T-helper 9 cell (primary cell): ENCODE results near the gene HPN.
"Not testable (repeated sequence)": the region's sequence is repeated elsewhere in the genome, so short reads cannot be mapped to it uniquely, and the experiment has no call there.

ENCODE experiments used
- DNase-seq: peaks from one replicate; pipeline ENCODE4 v3.0.0-alpha.2; 2020
- total RNA-seq, 2 donors: gene quantifications; one replicate each; lab custom pipeline; 2026; lab: John Stamatoyannopoulos, UW

HPN gene
- 0 reads per million in 2 donors for total RNA-seq

GRCh38 chr19:35041548-35042055 is at the start of gene HPN:
Gene HPN (plus strand): TSS chr19:35041721. CDS start chr19:35042507, 786 bp downstream.
- DNase-seq = no peak

- DNase-seq = not testable (repeated sequence)
Measured at GRCh38 chr19:34992582-34992981, 48.9 kb upstream of the HPN start.

DNA sequence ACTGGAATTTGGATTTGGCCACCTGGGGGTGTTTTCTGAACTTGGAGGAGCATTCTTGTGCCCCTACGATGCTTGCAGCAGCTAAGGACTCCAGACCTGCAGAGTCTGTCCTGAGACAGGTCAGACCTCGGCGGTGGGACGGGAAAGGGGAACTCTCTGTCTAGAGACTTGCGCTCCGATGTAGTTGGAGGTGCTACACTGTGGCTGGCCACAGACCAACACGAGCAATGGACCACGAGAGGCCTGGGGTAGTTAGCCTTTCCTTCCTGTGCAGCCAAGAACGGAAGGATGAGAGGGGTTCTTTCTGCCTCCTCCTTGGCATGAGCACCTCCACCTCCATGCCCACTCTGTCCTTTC is 47.3 kb upstream of the HPN start:
- no peak for DNase-seq

DNA sequence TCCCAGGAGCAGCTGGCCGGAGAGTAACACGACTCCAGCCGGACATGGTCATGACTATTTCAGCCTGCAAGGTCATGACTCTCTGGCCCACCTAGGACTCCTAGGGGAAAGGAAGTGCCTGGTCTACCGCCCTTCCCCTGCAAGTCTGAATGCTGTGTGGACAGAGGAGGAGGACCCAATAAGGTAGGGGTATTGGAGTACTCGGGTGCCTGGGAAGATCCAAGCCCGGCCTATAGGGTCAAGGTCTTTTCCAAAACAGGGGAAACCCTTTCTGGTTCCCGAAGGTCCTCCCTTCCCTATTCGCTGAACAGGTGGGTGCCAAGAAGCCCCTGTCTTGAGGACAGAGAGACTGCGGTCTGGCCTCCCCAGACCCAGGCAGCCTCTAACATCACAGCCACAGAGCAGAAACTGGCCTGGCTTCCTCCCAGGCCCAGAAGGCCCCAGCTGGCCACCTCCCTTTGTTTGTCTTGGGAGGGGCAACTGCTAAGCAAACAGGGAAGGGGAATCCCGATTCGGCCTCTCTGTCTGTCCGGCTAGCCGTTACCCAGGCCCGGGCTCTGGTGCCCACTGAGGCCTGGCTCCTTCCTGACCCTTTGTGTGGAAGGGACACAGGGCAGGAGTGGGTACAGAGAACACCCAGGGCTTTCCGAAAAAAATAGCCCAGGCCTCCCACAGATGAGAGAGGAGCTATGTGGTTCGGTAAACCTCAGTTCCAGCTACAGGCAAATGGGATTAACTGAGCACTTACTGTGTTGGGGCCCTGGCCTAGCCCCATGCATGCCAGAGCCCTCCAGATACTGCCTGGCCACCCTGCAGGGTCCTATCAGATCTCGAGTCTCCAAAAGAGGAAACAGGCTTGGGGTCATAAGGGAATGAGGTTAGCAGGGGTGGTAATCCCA is 46.6 kb upstream of the HPN start:
- DNase-seq = no peak

DNA sequence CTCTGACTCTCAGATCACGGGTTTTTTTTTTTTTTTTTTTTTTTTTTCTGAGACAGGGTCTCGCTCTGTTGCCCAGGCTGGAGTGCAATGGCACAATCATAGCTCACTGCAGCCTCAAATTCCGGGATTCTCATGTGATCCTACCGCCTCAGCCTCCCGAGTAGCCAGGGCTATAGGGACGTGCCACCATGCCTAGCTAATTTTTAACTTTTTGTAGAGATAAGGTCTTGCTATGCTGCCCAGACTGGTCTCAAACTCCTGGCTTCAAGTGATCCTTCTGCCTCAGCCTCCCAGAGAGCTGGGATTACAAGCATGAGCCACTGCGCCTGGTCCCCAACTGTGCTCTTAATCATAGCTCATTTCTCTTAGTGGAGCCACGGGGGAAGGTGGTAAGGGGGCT is 46.0 kb upstream of the HPN start:
- DNase-seq = no peak

DNA sequence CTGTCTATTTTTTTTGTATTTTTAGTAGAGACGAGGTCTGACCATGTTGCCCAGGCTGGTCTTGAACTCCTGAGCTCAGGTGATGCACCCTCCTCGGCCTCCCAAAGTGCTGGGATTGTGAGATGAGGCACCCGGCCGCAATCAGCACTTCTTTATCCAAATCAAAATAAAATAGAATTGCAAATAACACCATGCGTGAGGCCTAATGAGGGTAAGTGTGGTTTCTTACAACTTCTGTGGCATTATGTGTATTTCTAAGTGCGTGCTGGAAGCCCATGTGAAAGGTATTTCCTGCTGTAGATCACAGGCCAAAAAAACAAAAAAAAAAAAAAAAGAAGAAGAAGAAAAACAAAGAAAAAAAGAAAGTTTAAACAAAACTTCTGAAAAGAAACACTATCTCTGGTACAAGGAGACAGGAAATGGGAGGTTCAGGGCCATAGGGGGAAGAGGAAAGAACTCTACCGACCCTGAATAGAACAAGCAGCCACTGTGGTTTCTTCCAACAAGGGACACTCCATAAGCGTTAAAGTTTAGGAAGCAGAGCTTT is 44.4 kb upstream of the HPN start:
- no peak for DNase-seq

- DNase-seq = not testable (repeated sequence)
Measured at GRCh38 chr19:34998224-34998623, 43.3 kb upstream of the HPN start.

GRCh38 chr19:34998777-34999497 is 42.6 kb upstream of the HPN start:
- no peak for DNase-seq

- DNase-seq = peak; percentile 62
Measured at GRCh38 chr19:34999498-35000337, 41.8 kb upstream of the HPN start, which contains the start of gene GRAMD1A. Gene GRAMD1A (plus strand): TSS chr19:35000323. CDS start chr19:35000479, 156 bp downstream.

DNA sequence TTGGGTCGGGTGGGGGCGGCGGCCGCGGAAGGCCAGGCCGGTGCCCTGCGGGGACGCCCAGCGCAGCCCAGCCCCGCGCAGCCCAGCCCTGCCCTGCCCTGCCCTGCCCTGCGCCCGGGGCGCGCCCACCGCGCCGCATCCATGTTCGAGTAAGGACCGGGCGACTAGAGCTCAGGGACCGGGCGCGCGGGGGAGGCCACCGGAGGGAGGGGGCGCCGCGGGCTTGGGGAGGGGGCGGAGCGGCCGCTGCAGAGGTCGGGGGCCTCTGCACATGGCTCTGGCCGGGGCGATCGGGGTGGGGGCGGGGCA is 41.2 kb upstream of the HPN start:
- no peak for DNase-seq

- DNase-seq = peak; percentile 55
Measured at GRCh38 chr19:35000647-35001501, 40.6 kb upstream of the HPN start.

DNA sequence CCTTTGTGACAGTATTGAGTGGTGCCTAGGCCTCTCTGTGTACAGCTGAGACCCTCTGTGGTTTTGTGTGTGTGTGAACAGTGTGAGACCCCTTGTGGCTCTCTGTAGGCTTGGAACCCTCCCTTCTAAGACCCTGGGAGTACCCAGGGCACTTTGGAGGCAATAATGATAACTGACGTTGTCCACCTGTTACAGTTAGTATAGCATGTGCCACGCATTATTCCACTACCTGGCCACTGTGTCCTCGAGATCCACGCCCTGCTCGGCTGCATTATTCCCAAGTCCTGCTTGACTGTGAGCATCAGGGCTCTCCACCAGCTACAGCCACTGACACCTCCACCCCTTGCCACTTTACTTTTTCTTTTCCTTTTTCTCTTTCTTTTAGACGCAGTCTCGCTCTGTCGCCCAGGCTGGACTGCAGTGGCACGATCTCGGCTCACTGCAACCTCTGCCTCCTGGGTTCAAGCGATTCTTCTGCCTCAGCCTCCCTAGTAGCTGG is 39.4 kb upstream of the HPN start:
- DNase-seq = no peak

DNA sequence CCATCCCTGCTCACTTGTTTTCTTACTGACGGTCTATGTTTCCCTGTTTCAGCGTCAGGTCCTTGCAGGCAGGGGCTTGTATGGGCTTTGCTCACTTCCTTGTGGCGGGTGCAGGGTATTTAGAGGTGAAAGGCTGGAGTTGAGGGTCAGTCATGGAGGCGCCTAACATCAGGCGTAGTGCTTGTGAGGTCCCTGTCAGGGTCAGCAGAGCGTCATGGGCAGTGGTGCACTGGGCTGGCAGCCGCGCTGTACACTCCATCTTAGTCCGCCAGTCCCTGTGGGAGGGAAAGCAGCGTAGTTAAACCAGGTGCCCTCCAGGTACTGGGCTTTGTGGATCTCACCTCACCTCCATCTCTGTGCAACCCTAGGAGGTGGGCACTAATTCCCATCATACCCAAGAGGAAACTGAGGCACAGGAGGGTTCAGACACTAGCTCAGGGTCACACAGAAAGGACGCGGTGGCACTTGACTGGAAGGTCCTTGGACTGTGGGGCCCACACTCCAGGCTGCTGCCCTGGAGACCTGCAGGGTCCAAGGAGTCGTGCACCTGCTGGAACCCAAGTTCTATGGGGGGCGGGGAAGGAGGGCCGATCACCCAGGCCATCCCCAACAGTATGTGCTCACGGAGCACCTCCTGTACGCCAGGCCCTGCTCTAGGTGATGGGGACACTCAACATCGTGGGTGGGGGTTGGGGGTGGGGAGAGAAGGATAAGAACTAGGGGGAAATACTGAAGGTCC is 36.8 kb upstream of the HPN start:
- no peak for DNase-seq

DNA sequence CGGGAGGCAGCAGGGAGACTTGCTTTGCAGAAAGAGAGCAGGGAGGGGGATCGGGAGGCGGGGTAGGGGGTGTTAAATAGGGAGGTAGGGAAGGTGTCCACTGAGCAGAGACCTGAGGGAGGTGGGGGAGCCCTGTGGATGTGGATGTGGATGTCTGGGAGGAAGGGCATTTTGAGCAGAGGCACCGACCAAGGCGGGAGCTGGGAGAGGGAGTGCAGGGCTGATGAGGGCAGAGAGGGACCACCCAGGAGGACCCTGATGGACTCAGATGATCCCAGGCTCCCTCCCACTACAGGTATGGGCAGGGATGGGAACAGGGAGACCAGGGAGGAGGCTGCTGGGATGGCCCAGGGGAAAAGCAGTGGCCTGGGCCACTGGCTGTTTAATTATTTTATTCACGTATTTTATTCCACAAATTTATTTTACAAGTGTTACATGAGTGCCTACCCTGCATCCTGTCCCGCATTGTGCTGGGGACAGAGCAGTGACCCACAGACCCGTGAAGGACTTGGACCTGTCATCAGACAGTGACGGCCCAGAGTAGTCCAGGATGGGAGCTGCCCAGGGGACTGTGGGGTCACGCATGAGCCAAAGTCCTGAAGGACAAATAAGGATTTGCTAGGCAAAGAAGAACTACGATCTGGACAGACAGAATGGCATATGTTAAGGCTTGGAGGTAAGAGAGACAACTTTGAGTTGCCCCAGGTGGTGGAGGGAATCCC is 36.1 kb upstream of the HPN start:
- no peak for DNase-seq

DNA sequence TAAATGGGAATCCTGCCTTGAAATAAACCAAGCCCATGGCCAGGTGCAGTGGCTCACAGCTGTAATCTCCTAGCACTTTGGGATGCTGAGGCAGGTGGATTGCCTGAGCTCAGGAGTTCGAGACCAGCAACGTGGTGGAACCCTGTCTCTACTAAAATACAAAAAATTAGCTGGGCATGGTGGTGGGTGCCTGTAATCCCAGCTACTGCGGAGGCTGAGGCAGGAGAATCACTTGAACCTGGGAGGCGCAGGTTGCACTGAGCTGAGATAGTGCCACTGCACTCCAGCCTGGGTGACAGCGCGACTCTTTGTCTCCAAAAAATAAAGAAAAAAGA is 35.5 kb upstream of the HPN start:
- not testable (repeated sequence) for DNase-seq

- no peak for DNase-seq
Measured at GRCh38 chr19:35006342-35006998, 35.1 kb upstream of the HPN start.

DNA sequence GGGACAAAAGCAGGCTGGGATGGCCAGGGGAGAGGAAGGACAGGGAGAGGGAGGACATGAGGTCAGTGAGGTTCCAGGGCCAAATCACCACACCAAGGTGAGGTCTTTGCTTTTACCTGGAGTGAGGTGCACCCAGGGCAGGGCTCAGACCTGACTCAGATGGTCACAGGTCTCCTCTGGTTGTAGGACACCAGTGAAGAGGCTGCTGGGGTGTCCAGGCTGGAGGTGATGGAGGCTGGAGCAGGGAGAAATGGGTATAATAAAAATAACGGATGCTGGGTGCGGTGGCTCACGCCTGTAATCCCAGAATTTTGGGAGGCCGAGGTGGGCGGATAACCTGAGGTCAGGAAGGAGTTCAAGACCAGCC is 34.5 kb upstream of the HPN start:
- no peak for DNase-seq

DNA sequence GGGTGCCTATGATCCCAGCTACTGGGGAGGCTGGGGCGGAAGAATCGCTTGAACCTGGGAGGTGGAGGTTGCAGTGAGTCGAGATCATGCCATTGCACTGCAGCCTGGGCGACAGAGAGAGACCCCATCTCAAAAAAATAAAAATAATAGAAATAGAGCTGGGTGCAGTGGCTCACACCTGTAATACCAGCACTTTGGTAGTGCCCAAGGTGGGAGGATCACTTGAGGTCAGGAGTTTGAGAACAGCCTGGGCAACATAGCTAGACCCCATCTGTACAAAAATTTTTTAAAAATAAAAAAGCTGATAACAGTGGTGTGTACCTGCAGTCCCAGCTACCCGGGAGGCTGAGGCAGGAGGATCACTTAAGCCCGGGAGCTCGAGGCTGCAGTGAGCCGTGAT is 34.1 kb upstream of the HPN start:
- DNase-seq = not testable (repeated sequence)

- no peak for DNase-seq
Measured at GRCh38 chr19:35008891-35009341, 32.6 kb upstream of the HPN start.
